Measurements from ENCODE around the gene METTL15.
"Not testable (repeated sequence)": the region's sequence is repeated elsewhere in the genome, so short reads cannot be mapped to it uniquely, and the experiment has no call there.

METTL15 gene

GRCh38 chr11:28142724-28143123, 34.5 kb downstream of the METTL15 start:
- Histone ChIP-seq H3K9ac (ENCODE audit: low read length) (no peak overlapping the region), H3K4me1 (ENCODE audit: control insufficient read depth, low read depth, low read length) (peaks cover 19% of the 10 kb centered on the region), H3K27ac (ENCODE audit: low read length) (no peak overlapping the region), H3K36me3 (ENCODE audit: control insufficient read depth, low read depth, low read length) (no peaks in the 10 kb centered on the region), H3K27me3 (ENCODE audit: control insufficient read depth, insufficient read depth, low read length) (no peaks in the 10 kb centered on the region), H3K9me3 (ENCODE audit: control insufficient read depth, low read depth, low read length) (peaks cover 10% of the 10 kb centered on the region), H3K4me3 (ENCODE audit: low read length) (no peak overlapping the region)

GRCh38 chr11:28144808-28145207, 36.6 kb downstream of the METTL15 start:
- no peak overlapping the region for H3K27ac ChIP-seq (ENCODE audit: low read length)
- no peak overlapping the region for H3K4me3 ChIP-seq (ENCODE audit: low read length)
- no peak overlapping the region for H3K9ac ChIP-seq (ENCODE audit: low read length)
- peaks cover 13% of the 10 kb centered on the region for H3K4me1 ChIP-seq (ENCODE audit: control insufficient read depth, low read depth, low read length)
- H3K27me3 ChIP-seq (ENCODE audit: control insufficient read depth, insufficient read depth, low read length) = no peaks in the 10 kb centered on the region
- H3K36me3 ChIP-seq (ENCODE audit: control insufficient read depth, low read depth, low read length) = no peaks in the 10 kb centered on the region
- no peaks in the 10 kb centered on the region for H3K9me3 ChIP-seq (ENCODE audit: control insufficient read depth, low read depth, low read length)

- Histone ChIP-seq H3K27ac (ENCODE audit: low read length) (no peak overlapping the region), H3K9me3 (ENCODE audit: control insufficient read depth, low read depth, low read length) (no peaks in the 10 kb centered on the region), H3K4me3 (ENCODE audit: low read length) (no peak overlapping the region), H3K27me3 (ENCODE audit: control insufficient read depth, insufficient read depth, low read length) (no peaks in the 10 kb centered on the region), H3K4me1 (ENCODE audit: control insufficient read depth, low read depth, low read length) (peaks cover 4% of the 10 kb centered on the region), H3K9ac (ENCODE audit: low read length) (no peak overlapping the region), H3K36me3 (ENCODE audit: control insufficient read depth, low read depth, low read length) (no peaks in the 10 kb centered on the region)
Observed at GRCh38 chr11:28146123-28146751, 38.0 kb downstream of the METTL15 start.

GRCh38 chr11:28152743-28153142, 44.6 kb downstream of the METTL15 start:
- Histone ChIP-seq H3K27ac (ENCODE audit: low read length) (no peak overlapping the region), H3K9ac (ENCODE audit: low read length) (no peak overlapping the region), H3K4me1 (ENCODE audit: control insufficient read depth, low read depth, low read length) (no peaks in the 10 kb centered on the region), H3K27me3 (ENCODE audit: control insufficient read depth, insufficient read depth, low read length) (no peaks in the 10 kb centered on the region), H3K9me3 (ENCODE audit: control insufficient read depth, low read depth, low read length) (no peaks in the 10 kb centered on the region), H3K36me3 (ENCODE audit: control insufficient read depth, low read depth, low read length) (no peaks in the 10 kb centered on the region), H3K4me3 (ENCODE audit: low read length) (no peak overlapping the region)

- Histone ChIP-seq H3K27me3 (ENCODE audit: control insufficient read depth, insufficient read depth, low read length) (no peaks in the 10 kb centered on the region), H3K4me1 (ENCODE audit: control insufficient read depth, low read depth, low read length) (no peaks in the 10 kb centered on the region), H3K9me3 (ENCODE audit: control insufficient read depth, low read depth, low read length) (no peaks in the 10 kb centered on the region), H3K9ac (ENCODE audit: low read length) (no peak overlapping the region), H3K4me3 (ENCODE audit: low read length) (no peak overlapping the region), H3K27ac (ENCODE audit: low read length) (no peak overlapping the region), H3K36me3 (ENCODE audit: control insufficient read depth, low read depth, low read length) (no peaks in the 10 kb centered on the region)
Observed at GRCh38 chr11:28153586-28153985, 45.4 kb downstream of the METTL15 start.

- no peaks in the 10 kb centered on the region for H3K9me3 ChIP-seq (ENCODE audit: control insufficient read depth, low read depth, low read length)
- no peaks in the 10 kb centered on the region for H3K27me3 ChIP-seq (ENCODE audit: control insufficient read depth, insufficient read depth, low read length)
- no peak overlapping the region for H3K4me3 ChIP-seq (ENCODE audit: low read length)
- H3K4me1 ChIP-seq (ENCODE audit: control insufficient read depth, low read depth, low read length) = no peaks in the 10 kb centered on the region
- no peak overlapping the region for H3K27ac ChIP-seq (ENCODE audit: low read length)
- no peak overlapping the region for H3K9ac ChIP-seq (ENCODE audit: low read length)
- no peaks in the 10 kb centered on the region for H3K36me3 ChIP-seq (ENCODE audit: control insufficient read depth, low read depth, low read length)
Observed at GRCh38 chr11:28168718-28169117, 60.5 kb downstream of the METTL15 start.

- H3K9me3 ChIP-seq (ENCODE audit: control insufficient read depth, low read depth, low read length) = no peaks in the 10 kb centered on the region
- no peaks in the 10 kb centered on the region for H3K36me3 ChIP-seq (ENCODE audit: control insufficient read depth, low read depth, low read length)
- no peaks in the 10 kb centered on the region for H3K4me1 ChIP-seq (ENCODE audit: control insufficient read depth, low read depth, low read length)
- H3K4me3 ChIP-seq (ENCODE audit: low read length) = no peak overlapping the region
- no peak overlapping the region for H3K27ac ChIP-seq (ENCODE audit: low read length)
- H3K9ac ChIP-seq (ENCODE audit: low read length) = no peak overlapping the region
- H3K27me3 ChIP-seq (ENCODE audit: control insufficient read depth, insufficient read depth, low read length) = no peaks in the 10 kb centered on the region
Observed at GRCh38 chr11:28169816-28170215, 61.6 kb downstream of the METTL15 start.

- H3K27me3 ChIP-seq (ENCODE audit: control insufficient read depth, insufficient read depth, low read length) = no peaks in the 10 kb centered on the region
- H3K36me3 ChIP-seq (ENCODE audit: control insufficient read depth, low read depth, low read length) = no peaks in the 10 kb centered on the region
- no peaks in the 10 kb centered on the region for H3K4me1 ChIP-seq (ENCODE audit: control insufficient read depth, low read depth, low read length)
- no peak overlapping the region for H3K4me3 ChIP-seq (ENCODE audit: low read length)
- no peak overlapping the region for H3K27ac ChIP-seq (ENCODE audit: low read length)
- no peaks in the 10 kb centered on the region for H3K9me3 ChIP-seq (ENCODE audit: control insufficient read depth, low read depth, low read length)
- H3K9ac ChIP-seq (ENCODE audit: low read length) = no peak overlapping the region
Observed at GRCh38 chr11:28170759-28171158, 62.6 kb downstream of the METTL15 start.

- Histone ChIP-seq H3K4me1 (ENCODE audit: control insufficient read depth, low read depth, low read length) (no peaks in the 10 kb centered on the region), H3K9ac (ENCODE audit: low read length) (no peak overlapping the region), H3K27ac (ENCODE audit: low read length) (no peak overlapping the region), H3K9me3 (ENCODE audit: control insufficient read depth, low read depth, low read length) (no peaks in the 10 kb centered on the region), H3K4me3 (ENCODE audit: low read length) (no peak overlapping the region), H3K27me3 (ENCODE audit: control insufficient read depth, insufficient read depth, low read length) (no peaks in the 10 kb centered on the region), H3K36me3 (ENCODE audit: control insufficient read depth, low read depth, low read length) (no peaks in the 10 kb centered on the region)
Observed at GRCh38 chr11:28176351-28176750, 68.2 kb downstream of the METTL15 start.

- no peaks in the 10 kb centered on the region for H3K9me3 ChIP-seq (ENCODE audit: control insufficient read depth, low read depth, low read length)
- no peak overlapping the region for H3K9ac ChIP-seq (ENCODE audit: low read length)
- H3K4me3 ChIP-seq (ENCODE audit: low read length) = no peak overlapping the region
- H3K36me3 ChIP-seq (ENCODE audit: control insufficient read depth, low read depth, low read length) = no peaks in the 10 kb centered on the region
- no peaks in the 10 kb centered on the region for H3K27me3 ChIP-seq (ENCODE audit: control insufficient read depth, insufficient read depth, low read length)
- H3K27ac ChIP-seq (ENCODE audit: low read length) = no peak overlapping the region
- no peaks in the 10 kb centered on the region for H3K4me1 ChIP-seq (ENCODE audit: control insufficient read depth, low read depth, low read length)
Observed at GRCh38 chr11:28195449-28195848, 87.3 kb downstream of the METTL15 start.

- Histone ChIP-seq H3K9me3 (ENCODE audit: control insufficient read depth, low read depth, low read length) (no peaks in the 10 kb centered on the region), H3K36me3 (ENCODE audit: control insufficient read depth, low read depth, low read length) (no peaks in the 10 kb centered on the region), H3K9ac (ENCODE audit: low read length) (no peak overlapping the region), H3K27me3 (ENCODE audit: control insufficient read depth, insufficient read depth, low read length) (no peaks in the 10 kb centered on the region), H3K4me1 (ENCODE audit: control insufficient read depth, low read depth, low read length) (no peaks in the 10 kb centered on the region), H3K4me3 (ENCODE audit: low read length) (no peak overlapping the region), H3K27ac (ENCODE audit: low read length) (no peak overlapping the region)
Observed at GRCh38 chr11:28209906-28210305, 101.7 kb downstream of the METTL15 start.

GRCh38 chr11:28222063-28222462, 113.9 kb downstream of the METTL15 start:
- not testable (repeated sequence) for H3K27me3 ChIP-seq (ENCODE audit: control insufficient read depth, insufficient read depth, low read length); H3K9me3 ChIP-seq (ENCODE audit: control insufficient read depth, low read depth, low read length); H3K9ac ChIP-seq (ENCODE audit: low read length); H3K36me3 ChIP-seq (ENCODE audit: control insufficient read depth, low read depth, low read length); H3K4me1 ChIP-seq (ENCODE audit: control insufficient read depth, low read depth, low read length); H3K27ac ChIP-seq (ENCODE audit: low read length); H3K4me3 ChIP-seq (ENCODE audit: low read length)
